NB4 (cell line): ENCODE measurements around the gene TMEM14A.

Experiments used
- CTCF ChIP-seq: IDR thresholded peaks from one replicate; pipeline ENCODE4 v1.5.1; 2012; ENCODE audit warnings: low read depth, low read length
- MAX ChIP-seq: IDR thresholded peaks from 2 replicates; pipeline ENCODE4 v1.6.1; 2011; ENCODE audit warnings: low read depth, low read length
- MYC ChIP-seq: IDR thresholded peaks from 2 replicates; pipeline ENCODE4 v1.6.1; 2011; ENCODE audit warnings: low read depth, low read length
- POLR2A ChIP-seq: IDR thresholded peaks from 2 replicates; pipeline ENCODE4 v1.6.1; 2011; ENCODE audit warnings: mild to moderate bottlenecking; ENCODE audit not compliant: insufficient read length; ENCODE audit errors: extremely low read depth

GRCh38 chr6:52640916-52641315 lies 30.0 kb upstream of the TMEM14A start:
- TF ChIP-seq CTCF (no peak), MAX (no peak), POLR2A (no peak), MYC (no peak)
